SK-N-MC (cell line): ENCODE data around the gene C5orf63.

Experiments
- EZH2 ChIP-seq: fragments of 200-600 bp; sonication (generic); IDR thresholded peaks from one replicate; pipeline ENCODE4 v1.6.1; 2017; ENCODE audit warnings: antibody characterized with exemption
- FOXP2 ChIP-seq: optimal IDR thresholded peaks from 2 replicates; pipeline ENCODE3; 2011; ENCODE audit warnings: mild to moderate bottlenecking, moderate library complexity; ENCODE audit not compliant: insufficient read depth; ENCODE audit errors: extremely low read length, control extremely low read depth
- POLR2AphosphoS5 ChIP-seq: IDR thresholded peaks from 2 replicates; pipeline ENCODE4 v1.6.1; 2012; ENCODE audit warnings: mild to moderate bottlenecking, low read depth, low read length, borderline replicate concordance

GRCh38 chr5:127066721-127067120 is 6.6 kb downstream of the C5orf63 start:
- no peak for TF ChIP-seq POLR2AphosphoS5
- TF ChIP-seq EZH2: no peak
- TF ChIP-seq FOXP2: no peak
